MM.1S (cell line): ENCODE measurements around the gene GJD2.

Experiments
- DNase-seq: peaks from one replicate; pipeline ENCODE4 v3.0.0-alpha.2; 2015
- H2AFZ ChIP-seq: fragments of 300-600 bp; sonication (generic); 2 replicates; pipeline ENCODE4 v1.6.0; 2016; ENCODE audit warnings: antibody characterized with exemption, low read length
- H3F3A ChIP-seq: fragments of 300-600 bp; sonication (generic); 2 replicates; pipeline ENCODE4 v1.6.1; 2016; ENCODE audit warnings: mild to moderate bottlenecking, antibody characterized with exemption, low read length, moderate library complexity, mixed read lengths; ENCODE audit not compliant: insufficient read depth
- H3K27ac ChIP-seq: fragments of 300-600 bp; sonication (generic); 2 replicates; pipeline ENCODE4 v1.5.1; 2016; ENCODE audit warnings: mild to moderate bottlenecking, low read length
- H3K27me3 ChIP-seq: fragments of 300-600 bp; sonication (generic); replicated peaks from 2 replicates; pipeline ENCODE4 v1.6.0; 2016; ENCODE audit warnings: low read length; ENCODE audit not compliant: insufficient read depth
- H3K36me3 ChIP-seq: fragments of 300-600 bp; sonication (generic); replicated peaks from 2 replicates; pipeline ENCODE4 v1.6.1; 2016; ENCODE audit warnings: mild to moderate bottlenecking, low read length, mixed read lengths; ENCODE audit not compliant: insufficient read depth
- H3K4me1 ChIP-seq: fragments of 300-600 bp; sonication (generic); 2 replicates; pipeline ENCODE4 v1.6.1; 2016; ENCODE audit warnings: low read length, mixed read lengths
- H3K4me2 ChIP-seq: fragments of 300-600 bp; sonication (generic); 2 replicates; pipeline ENCODE4 v1.6.0; 2016; ENCODE audit warnings: low read depth, low read length
- H3K4me3 ChIP-seq: fragments of 300-600 bp; sonication (generic); 2 replicates; pipeline ENCODE4 v1.5.1; 2016; ENCODE audit warnings: low read length, mixed read lengths
- H3K79me2 ChIP-seq: fragments of 300-600 bp; sonication (generic); 2 replicates; pipeline ENCODE4 v1.6.1; 2016; ENCODE audit warnings: mixed run types, low read length, mixed read lengths
- H3K9ac ChIP-seq: fragments of 300-600 bp; sonication (generic); 2 replicates; pipeline ENCODE4 v1.6.1; 2016; ENCODE audit warnings: low read length, mixed read lengths
- H3K9me2 ChIP-seq: fragments of 300-600 bp; sonication (generic); replicated peaks from 2 replicates; pipeline ENCODE4 v1.6.1; 2016; ENCODE audit warnings: mild to moderate bottlenecking, low read length, mixed read lengths; ENCODE audit not compliant: insufficient read depth
- H3K9me3 ChIP-seq: fragments of 300-600 bp; sonication (generic); replicated peaks from 2 replicates; pipeline ENCODE4 v1.6.1; 2016; ENCODE audit warnings: mild to moderate bottlenecking, low read length, mixed read lengths; ENCODE audit not compliant: insufficient read depth
- H4K20me1 ChIP-seq: fragments of 300-600 bp; sonication (generic); 2 replicates; pipeline ENCODE4 v1.6.1; 2016; ENCODE audit warnings: mild to moderate bottlenecking, low read length, moderate library complexity, mixed read lengths; ENCODE audit not compliant: insufficient read depth
- EZH2 ChIP-seq: fragments of 300-600 bp; sonication (generic); optimal IDR thresholded peaks from 2 replicates; pipeline ENCODE3; 2017; ENCODE audit warnings: low read depth, mild to moderate bottlenecking, antibody characterized with exemption, low read length, mixed read lengths
- EZH2phosphoT487 ChIP-seq: fragments of 300-600 bp; sonication (generic); IDR thresholded peaks from 2 replicates; pipeline ENCODE4 v1.6.1; 2018; ENCODE audit warnings: antibody characterized with exemption, low read length
- TF ChIP-seq, protein P1 (sequence below): fragments of 300-600 bp; sonication (generic); IDR thresholded peaks from 2 replicates; pipeline ENCODE4 v1.5.1; 2016; ENCODE audit warnings: antibody characterized with exemption, low read length, mixed read lengths

Gene GJD2

DNA sequence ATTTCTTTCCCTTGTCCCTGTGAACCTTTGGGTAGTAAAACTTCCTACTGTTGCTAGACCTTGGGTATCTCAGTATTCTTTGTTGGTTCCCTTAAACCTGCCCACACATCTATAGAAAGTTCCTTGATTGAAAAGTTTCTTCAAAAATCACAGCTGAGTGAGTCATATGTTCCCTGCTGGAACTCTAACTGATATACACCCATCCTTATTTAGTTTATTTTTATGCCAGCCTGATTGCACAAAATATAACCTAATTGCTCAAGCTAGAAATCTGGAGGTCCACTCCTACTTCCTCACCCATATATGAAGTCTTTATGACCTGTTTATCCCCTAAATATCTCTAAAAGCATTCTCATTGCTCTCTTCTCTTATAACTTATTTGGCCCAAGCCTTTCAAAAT lies 13.7 kb upstream of the GJD2 start:
- H3K27me3 ChIP-seq: no peaks in the 10 kb centered on the region
- no peaks in the 10 kb centered on the region for H3K36me3 ChIP-seq
- H2AFZ ChIP-seq: no peak overlapping the region
- H3K4me1 ChIP-seq: no peaks in the 10 kb centered on the region
- TF ChIP-seq, protein P1, sequence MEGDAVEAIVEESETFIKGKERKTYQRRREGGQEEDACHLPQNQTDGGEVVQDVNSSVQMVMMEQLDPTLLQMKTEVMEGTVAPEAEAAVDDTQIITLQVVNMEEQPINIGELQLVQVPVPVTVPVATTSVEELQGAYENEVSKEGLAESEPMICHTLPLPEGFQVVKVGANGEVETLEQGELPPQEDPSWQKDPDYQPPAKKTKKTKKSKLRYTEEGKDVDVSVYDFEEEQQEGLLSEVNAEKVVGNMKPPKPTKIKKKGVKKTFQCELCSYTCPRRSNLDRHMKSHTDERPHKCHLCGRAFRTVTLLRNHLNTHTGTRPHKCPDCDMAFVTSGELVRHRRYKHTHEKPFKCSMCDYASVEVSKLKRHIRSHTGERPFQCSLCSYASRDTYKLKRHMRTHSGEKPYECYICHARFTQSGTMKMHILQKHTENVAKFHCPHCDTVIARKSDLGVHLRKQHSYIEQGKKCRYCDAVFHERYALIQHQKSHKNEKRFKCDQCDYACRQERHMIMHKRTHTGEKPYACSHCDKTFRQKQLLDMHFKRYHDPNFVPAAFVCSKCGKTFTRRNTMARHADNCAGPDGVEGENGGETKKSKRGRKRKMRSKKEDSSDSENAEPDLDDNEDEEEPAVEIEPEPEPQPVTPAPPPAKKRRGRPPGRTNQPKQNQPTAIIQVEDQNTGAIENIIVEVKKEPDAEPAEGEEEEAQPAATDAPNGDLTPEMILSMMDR: no peak
- TF ChIP-seq EZH2phosphoT487 (no peak), EZH2 (no peak)
- H3K4me3 ChIP-seq: no peak overlapping the region
- DNase-seq: no peak
- no peaks in the 10 kb centered on the region for H3K9me3 ChIP-seq
- H3K9ac ChIP-seq: no peak overlapping the region
- no peaks in the 10 kb centered on the region for H4K20me1 ChIP-seq
- H3F3A ChIP-seq: no peaks in the 10 kb centered on the region
- no peaks in the 10 kb centered on the region for H3K9me2 ChIP-seq
- H3K79me2 ChIP-seq: no peaks in the 10 kb centered on the region
- H3K4me2 ChIP-seq: no peak overlapping the region
- no peak overlapping the region for H3K27ac ChIP-seq

DNA sequence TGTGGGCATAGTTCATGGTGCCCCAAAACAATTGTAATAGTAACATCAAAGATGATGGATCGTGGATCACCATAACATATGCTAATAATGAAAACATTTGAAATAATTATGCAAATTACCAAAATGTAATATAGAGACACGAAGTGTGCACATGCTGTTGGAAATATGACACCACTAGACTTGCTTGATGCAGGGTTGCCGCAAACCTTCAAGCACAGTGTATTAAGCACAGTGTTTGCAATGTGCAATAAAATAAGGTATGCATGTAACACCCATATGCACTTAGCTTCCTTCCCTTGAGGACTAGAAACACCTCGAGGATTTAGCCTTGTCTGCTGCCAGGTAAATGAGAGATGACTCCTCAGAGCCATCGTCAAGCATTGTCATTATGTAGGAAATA lies 10.9 kb upstream of the GJD2 start:
- Histone ChIP-seq H3K9me3 (no peaks in the 10 kb centered on the region), H3K4me1 (no peaks in the 10 kb centered on the region), H4K20me1 (no peaks in the 10 kb centered on the region), H3K27me3 (no peaks in the 10 kb centered on the region), H3K36me3 (no peaks in the 10 kb centered on the region), H3K9ac (no peak overlapping the region), H3K9me2 (no peaks in the 10 kb centered on the region), H3F3A (no peaks in the 10 kb centered on the region), H3K4me3 (no peak overlapping the region), H2AFZ (no peak overlapping the region), H3K27ac (no peak overlapping the region), H3K79me2 (no peaks in the 10 kb centered on the region), H3K4me2 (no peak overlapping the region)
- TF ChIP-seq EZH2phosphoT487: no peak
- TF ChIP-seq, protein P1: no peak
- TF ChIP-seq EZH2: no peak
- DNase-seq: no peak

DNA sequence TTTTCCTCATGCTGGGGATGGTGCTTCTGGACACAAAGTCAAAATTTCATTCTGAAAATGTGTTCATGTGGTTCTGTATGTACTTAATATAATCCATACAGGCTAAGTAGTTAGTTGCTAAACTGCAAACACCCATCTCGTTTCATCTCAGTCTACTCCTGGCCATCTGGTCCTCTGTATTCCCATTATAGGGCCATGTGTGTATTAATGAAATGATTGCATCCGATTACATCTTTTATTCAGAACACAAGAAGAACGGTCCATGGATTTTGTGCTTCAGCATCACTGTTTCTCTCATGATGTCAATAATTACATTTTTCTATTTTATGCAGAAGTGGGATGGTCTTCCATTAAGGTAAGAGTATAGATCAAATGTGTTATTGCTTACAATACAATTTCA lies 6.1 kb upstream of the GJD2 start:
- Histone ChIP-seq H3K9me2 (no peaks in the 10 kb centered on the region), H3K9me3 (no peaks in the 10 kb centered on the region), H3K27ac (no peak overlapping the region), H3K79me2 (no peaks in the 10 kb centered on the region), H4K20me1 (no peaks in the 10 kb centered on the region), H3F3A (no peaks in the 10 kb centered on the region), H3K4me3 (no peak overlapping the region), H3K4me1 (no peaks in the 10 kb centered on the region), H3K4me2 (no peak overlapping the region), H3K9ac (no peak overlapping the region), H3K36me3 (no peaks in the 10 kb centered on the region), H2AFZ (no peak overlapping the region), H3K27me3 (no peaks in the 10 kb centered on the region)
- no peak for DNase-seq
- TF ChIP-seq EZH2phosphoT487 (no peak), EZH2 (no peak)
- TF ChIP-seq, protein P1: no peak
